ENCODE results near the gene STK24.

- TF ChIP-seq CTCF (IDR thresholded peaks at IDR 0.05) = no peak
- TF ChIP-seq EP300 (IDR thresholded peaks at IDR 0.05) = no peak
These were observed 42.1 kb downstream of the STK24 start for GRCh38 chr13:98534821-98535220.

Data from upper lobe of left lung (tissue), 4 donors.